Activated CD4-positive, alpha-beta T cell treated with anti-CD3 and anti-CD28 coated beads, Interleukin-10, Interleukin-2, amounts not matched to agents 100 ng/mL and 50 ng/mL, durations not matched to agents 16 hours and 8 hours (primary cell): ENCODE measurements around the gene ARIH2.

ENCODE experiments used
- DNase-seq: peaks from one replicate; pipeline ENCODE4 v3.0.0-alpha.2; 2020

Gene ARIH2

GRCh38 chr3:48974076-48974864 lies 55.6 kb downstream of the ARIH2 start:
- no peak for DNase-seq

- no peak for DNase-seq
Measured at GRCh38 chr3:48979451-48979850, 60.8 kb downstream of the ARIH2 start.

- DNase-seq: no peak
Measured at GRCh38 chr3:48980295-48980694, 61.7 kb downstream of the ARIH2 start.

GRCh38 chr3:48982016-48982415 lies 63.4 kb downstream of the ARIH2 start:
- no peak for DNase-seq

GRCh38 chr3:48982686-48983085 lies 64.0 kb downstream of the ARIH2 start:
- DNase-seq: no peak

- no peak for DNase-seq
Measured at GRCh38 chr3:48983096-48983495, 64.5 kb downstream of the ARIH2 start.

GRCh38 chr3:48984663-48985062 lies 66.0 kb downstream of the ARIH2 start:
- DNase-seq: no peak

GRCh38 chr3:48985831-48986376 lies 67.3 kb downstream of the ARIH2 start:
- no peak for DNase-seq

- no peak for DNase-seq
Measured at GRCh38 chr3:48989126-48989795, 70.6 kb downstream of the ARIH2 start.

GRCh38 chr3:48989796-48990635 lies 71.4 kb downstream of the ARIH2 start, which contains the start of gene P4HTM:
P4HTM (plus strand) TSS chr3:48990241; CDS start chr3:48990257, 16 bp downstream.
- peak; percentile 89 for DNase-seq

- peak; percentile 56 for DNase-seq
Measured at GRCh38 chr3:48990636-48991469, 72.2 kb downstream of the ARIH2 start.

- DNase-seq: no peak
Measured at GRCh38 chr3:48991851-48992545, 73.4 kb downstream of the ARIH2 start.

GRCh38 chr3:48993834-48994233 lies 75.2 kb downstream of the ARIH2 start:
- DNase-seq: no peak

GRCh38 chr3:48996640-48997039 lies 78.0 kb downstream of the ARIH2 start:
- no peak for DNase-seq

- DNase-seq: no peak
Measured at GRCh38 chr3:48997102-48997635, 78.5 kb downstream of the ARIH2 start.

GRCh38 chr3:48997714-48998637 lies 79.3 kb downstream of the ARIH2 start:
- no peak for DNase-seq

GRCh38 chr3:48999085-48999858 lies 80.6 kb downstream of the ARIH2 start:
- no peak for DNase-seq

GRCh38 chr3:49001155-49001554 lies 82.5 kb downstream of the ARIH2 start:
- DNase-seq: no peak
